GM18499 (cell line): ENCODE measurements around the gene RPS8.
"Not testable (repeated sequence)": the region's sequence is repeated elsewhere in the genome, so short reads cannot be mapped to it uniquely, and the experiment has no call there.

Source experiments
- ATAC-seq: cut with Tn5 transposase; IDR thresholded peaks from one replicate; pipeline ENCODE4 v1.9.1; 2021; ENCODE audit warnings: moderate number of reproducible peaks; ENCODE audit not compliant: insufficient read depth, unreplicated experiment

Gene RPS8

DNA sequence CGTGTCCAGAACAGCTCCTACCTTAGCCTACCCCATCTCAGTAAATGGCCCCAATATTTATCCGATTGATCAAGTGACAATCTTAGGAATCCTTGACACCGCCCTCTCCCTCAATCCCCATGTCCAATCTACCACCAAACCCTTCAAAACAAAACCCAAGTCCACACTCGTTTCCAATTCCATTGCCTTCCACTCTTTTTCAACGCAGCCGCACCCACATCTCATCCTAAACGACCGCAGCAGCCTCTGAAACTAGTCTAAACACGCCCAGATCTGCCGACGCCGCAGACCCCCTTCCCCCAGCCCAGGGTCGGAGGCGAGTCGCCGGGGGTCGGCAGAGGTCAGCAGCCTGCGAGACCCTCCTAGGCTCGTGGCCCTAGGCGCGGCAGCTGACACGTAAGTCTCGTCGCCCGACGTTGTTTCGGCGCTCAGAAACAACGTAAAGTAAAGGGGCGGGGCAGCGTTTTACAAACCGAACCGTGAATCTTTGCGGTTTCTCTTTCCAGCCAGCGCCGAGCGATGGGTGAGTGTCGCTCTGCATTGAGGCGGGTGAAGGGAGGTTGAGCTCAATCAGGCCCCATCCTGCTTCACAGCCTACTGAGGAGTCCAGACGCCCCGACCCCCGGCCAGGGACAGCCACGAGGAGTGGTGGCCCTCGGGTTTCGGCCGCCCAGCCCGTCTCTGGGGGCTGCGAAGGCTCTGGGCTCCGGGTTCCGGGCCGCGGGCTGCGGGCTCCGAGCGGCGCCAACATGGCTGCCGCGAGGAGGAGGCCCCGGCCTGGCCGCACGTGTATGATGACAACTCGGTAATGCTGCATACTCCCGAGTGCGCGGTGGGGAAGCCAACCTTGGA is at the start of gene RPS8:
TSS of gene RPS8 (plus strand) at position 463 of the 852 bp plus-strand sequence. CDS start at position 520, 57 bp downstream.
- peak; percentile 60 for ATAC-seq

DNA sequence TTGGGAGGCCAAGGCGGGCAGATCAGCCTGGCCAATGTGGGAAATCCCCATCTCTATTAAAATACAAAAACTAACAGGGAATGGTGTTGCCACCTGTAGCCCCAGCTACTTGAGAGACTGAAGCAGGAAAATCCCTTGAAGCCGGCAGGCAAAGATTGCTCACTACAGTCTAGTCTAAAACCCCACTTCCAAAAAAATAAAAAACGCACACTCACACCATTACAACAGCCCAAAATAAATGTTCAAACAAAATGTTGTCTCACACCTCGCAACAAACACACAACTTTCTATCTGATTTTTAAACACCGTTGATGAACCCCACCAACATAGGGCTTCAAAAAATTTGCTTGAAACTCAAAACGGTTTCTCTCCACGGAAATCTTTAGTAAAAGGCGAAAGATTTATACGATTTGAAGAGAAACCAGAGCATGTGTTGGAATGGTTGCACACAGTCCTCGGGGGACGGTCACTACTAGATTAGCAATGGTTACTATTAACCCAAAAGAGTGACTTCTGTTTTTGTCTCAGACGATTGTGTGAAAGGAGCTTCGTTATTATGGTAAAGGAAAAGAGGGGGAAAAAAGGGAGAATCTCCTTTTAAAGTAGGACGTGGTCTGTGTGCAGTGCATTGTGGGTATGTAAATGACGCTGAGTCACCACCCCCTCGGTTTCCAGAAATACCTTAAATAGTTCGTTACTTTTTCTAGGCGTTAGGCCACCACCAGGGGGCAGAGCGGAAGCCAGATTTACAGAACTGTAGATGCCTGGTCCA is 44.4 kb upstream of the RPS8 start, which contains the start of gene RNU5D-1:
TSS of gene RNU5D-1 (minus strand) at position 430 of the 772 bp plus-strand sequence.
- ATAC-seq = peak; percentile 61

DNA sequence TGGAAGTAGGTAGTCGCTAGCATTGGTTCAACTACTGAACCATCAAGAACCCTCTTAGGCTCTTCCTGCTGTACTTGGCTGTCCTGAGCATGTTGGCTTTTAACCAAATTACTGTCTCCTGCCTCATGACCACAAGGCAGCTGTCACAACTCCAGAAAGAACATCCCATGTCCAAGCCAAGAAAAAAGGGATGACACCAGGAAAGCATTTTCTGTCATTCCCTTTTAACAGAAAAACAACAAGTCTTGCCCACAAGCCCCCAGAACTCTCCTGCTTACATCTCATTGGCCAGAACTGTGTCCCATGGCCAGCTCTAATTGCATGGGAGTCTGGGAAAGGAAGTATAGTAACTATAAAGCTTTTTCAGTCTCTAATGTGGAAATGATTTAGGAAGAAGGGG is 42.0 kb upstream of the RPS8 start:
- ATAC-seq = no peak

DNA sequence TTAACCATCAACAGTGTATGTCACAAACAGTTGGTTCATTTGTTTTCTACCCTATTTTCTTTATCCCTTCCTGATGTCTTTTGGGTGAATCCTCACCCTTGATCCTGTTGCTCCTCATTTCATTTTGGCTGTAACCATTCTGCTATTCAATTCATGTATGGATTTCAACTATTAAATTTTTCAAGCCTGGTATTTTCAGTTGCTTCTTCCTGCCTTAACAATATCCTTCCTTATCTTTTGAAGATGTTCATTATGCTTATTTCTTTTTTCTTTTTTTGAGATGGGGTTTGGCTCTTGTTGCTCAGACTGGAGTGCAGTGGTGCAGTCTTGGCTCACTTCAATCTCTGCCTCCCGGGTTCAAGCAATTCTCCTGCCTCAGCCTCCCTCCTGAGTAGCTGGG is 41.6 kb upstream of the RPS8 start:
- no peak for ATAC-seq

DNA sequence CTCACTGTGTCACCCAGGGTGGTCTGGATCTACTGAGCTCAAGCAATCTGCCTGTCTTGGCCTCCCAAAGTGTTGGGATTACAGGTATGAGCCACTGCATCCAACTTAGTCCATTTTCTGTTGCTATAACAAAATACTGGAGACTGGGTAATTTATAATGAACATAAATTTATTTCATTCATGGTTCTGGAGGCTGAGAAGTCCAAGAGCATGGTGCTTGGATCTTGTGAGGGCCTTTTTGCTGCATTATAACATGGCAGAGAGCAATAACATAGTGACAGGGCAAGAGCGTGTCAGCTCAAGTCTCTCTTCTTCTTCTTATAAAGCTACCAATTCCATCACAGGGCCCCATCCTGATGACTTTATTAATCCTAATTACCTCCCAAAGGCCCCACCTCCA is 39.3 kb upstream of the RPS8 start:
- no peak for ATAC-seq

DNA sequence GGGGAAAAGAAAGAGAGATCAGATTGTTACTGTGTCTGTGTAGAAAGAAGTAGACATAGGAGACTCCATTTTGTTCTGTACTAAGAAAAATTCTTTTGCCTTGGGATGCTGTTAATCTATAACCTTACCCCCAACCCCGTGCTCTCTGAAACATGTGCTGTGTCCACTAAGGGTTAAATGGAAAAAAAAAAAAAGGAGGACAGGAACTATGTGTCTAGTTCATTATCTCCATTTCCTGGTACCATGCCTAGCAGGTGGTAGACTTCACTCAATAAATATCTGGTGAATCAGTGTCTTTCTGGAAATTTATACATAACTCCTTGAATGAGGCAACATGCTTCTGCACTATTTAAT is 36.4 kb upstream of the RPS8 start:
- ATAC-seq = not testable (repeated sequence)

DNA sequence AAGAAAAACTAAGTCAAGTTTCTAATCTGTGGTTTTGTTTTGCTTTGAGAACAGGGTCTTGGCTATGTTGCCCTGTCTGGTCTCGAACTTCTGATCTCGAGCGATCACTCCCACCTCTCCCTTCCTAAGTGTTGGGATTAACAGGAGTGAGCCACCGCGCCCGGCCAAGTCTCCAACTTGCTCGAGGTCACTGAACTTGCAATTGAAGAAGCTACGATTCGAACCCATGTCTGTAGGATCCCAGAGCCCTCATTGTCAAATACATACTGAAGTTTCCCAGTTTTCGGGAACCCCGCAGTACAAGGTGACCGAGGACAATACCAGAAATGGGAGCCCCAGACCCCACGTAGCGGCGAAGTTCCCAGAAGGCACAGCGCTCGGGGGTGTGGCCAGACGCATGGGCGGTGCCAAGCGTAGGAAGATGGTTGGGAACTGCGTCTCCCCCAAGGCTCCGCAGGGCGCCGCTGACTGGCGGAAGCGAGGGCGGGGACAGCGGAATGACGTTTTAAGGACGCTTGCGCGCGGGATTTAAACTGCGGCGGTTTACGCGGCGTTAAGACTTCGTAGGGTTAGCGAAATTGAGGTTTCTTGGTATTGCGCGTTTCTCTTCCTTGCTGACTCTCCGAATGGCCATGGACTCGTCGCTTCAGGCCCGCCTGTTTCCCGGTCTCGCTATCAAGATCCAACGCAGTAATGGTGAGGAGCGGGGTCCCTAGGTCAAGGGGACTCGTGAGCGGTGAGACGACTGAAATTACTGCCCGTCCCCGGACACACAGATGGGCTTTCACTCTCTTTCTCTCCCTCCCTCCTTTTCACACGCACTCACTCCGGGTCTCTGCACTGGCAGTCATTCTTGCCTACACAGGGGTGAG is 35.8 kb upstream of the RPS8 start, which contains the start of gene KIF2C:
TSS of gene KIF2C (plus strand) at position 531 of the 872 bp plus-strand sequence. CDS start at position 627, 96 bp downstream.
- peak; percentile 90 for ATAC-seq

DNA sequence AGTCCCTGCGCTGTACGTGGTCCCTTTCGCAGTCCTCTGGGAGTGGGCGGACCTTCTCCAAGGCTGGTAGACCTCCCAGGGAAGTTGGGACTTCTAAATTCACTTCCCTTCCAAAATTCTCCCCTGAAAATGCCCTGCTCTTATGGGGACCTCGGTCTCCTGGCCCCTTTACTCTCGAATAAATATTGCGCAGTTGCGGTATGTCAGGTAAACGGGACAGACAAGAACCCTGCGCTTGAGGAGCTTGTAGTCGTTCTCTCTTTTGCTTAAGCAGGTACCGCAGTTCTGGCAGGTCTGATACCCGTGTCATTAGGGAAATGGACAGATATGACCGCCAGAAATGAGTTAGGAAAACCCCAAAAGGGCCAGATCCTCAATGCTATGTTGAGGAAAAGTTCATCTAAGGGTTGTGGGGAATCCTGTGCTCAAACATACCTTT is 35.1 kb upstream of the RPS8 start:
- no peak for ATAC-seq

DNA sequence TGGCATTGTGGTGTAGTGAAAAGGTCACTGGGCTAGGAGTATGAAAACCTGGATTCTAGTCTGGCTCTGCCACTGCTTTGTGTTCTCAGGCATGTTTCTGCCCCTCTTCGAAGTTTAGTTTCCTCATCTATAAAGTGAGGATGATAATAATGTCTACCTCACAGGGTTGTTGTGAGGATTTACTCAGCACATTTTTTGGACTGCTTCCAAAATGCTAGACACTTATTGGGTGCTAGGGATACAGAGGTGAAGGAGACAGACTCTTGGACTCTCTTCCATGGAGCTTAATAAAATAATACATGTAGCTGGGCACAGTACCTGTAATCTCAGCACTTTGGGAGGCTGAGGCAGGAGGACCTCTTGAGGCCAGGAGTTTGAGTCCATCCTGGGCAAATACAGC is 32.1 kb upstream of the RPS8 start:
- ATAC-seq = no peak

DNA sequence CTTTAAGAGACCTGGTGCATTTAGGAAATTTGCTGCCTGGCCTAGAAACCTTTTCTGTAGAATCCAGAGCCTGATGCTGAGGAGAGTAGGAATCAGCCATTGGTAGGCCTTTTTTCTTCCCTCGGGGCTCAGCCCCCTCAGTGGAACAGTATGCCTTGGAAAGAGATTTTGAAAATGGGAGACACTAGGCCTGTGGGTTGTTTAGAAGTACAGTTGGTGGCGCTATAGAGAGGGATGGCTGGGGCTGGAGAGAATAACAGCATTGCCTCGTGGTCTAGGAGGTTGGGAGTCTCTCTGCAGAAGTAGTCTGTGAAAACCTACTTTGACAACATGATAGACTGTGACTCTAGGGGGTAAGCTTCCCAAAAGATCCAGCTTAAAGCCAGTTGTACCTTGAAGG is 27.5 kb upstream of the RPS8 start:
- ATAC-seq = no peak

DNA sequence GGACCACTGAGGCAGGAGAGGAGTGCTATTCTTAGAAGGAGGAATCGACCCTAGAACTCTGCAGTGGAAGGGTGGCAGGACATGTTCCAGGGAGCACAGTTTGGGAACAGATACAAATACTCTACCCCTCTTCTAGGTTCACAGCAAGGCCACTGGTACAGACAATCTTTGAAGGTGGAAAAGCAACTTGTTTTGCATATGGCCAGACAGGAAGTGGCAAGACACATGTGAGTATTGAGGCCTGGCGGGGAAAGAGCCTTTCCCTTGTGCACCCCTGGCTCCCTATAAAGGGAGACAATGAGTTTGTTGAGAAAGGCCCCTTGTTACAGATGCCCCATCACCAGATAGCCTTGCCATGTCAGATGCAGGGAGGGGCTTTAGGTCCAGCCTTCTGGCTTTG is 17.9 kb upstream of the RPS8 start:
- no peak for ATAC-seq

DNA sequence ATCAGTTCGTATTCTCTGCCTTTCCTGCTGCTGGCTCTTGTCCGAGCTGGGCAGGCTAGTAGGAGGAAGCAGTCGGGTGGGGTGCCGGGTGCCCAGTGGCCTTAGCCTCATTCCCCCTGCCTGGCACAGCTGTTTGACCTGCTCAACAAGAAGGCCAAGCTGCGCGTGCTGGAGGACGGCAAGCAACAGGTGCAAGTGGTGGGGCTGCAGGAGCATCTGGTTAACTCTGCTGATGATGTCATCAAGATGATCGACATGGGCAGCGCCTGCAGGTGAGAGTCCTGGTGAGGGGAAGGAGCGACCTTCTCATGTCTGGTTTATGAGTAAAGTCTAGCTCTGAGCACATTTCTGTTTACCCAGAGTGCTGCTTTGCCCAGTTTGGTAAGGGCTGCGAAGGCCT is 16.3 kb upstream of the RPS8 start:
- no peak for ATAC-seq

DNA sequence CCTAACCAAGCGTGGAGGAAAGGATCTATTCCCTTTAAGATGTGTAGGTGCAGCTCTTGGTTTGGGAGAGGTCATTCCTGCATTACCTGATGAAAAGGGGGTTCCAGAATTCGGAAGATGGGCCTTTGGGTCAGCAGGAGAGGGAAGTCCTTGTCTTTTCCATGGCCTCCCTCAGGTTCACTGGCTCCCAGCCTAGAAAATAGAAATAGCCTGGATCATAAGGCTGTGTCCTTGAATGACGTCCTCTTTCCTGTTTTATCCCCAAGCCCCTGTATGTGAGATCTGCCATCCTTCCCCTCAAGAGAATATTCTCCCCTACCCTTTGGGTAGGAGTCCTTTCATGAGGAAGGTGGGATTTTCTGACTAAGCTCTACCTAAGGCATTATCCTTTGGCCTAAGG is 14.5 kb upstream of the RPS8 start:
- ATAC-seq = no peak

DNA sequence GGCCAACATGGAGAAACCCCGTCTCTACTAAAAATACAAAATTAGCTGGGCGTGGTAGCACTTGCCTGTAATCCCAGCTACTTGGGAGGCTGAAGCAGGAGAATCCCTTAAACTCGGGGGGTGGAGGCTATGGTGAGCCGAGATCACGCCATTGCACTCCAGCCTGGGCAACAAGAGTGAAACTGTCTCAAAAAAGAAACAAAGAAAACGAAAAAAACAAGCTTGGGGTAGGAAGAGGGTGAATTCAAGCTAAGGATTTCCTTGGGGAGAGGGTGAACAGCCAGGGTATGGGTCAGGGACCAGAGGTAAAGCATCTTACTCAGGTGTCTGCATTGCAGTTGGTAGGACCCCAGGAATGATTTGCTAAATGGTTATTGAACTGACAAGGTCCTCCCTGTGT is 8.9 kb upstream of the RPS8 start:
- ATAC-seq = not testable (repeated sequence)

DNA sequence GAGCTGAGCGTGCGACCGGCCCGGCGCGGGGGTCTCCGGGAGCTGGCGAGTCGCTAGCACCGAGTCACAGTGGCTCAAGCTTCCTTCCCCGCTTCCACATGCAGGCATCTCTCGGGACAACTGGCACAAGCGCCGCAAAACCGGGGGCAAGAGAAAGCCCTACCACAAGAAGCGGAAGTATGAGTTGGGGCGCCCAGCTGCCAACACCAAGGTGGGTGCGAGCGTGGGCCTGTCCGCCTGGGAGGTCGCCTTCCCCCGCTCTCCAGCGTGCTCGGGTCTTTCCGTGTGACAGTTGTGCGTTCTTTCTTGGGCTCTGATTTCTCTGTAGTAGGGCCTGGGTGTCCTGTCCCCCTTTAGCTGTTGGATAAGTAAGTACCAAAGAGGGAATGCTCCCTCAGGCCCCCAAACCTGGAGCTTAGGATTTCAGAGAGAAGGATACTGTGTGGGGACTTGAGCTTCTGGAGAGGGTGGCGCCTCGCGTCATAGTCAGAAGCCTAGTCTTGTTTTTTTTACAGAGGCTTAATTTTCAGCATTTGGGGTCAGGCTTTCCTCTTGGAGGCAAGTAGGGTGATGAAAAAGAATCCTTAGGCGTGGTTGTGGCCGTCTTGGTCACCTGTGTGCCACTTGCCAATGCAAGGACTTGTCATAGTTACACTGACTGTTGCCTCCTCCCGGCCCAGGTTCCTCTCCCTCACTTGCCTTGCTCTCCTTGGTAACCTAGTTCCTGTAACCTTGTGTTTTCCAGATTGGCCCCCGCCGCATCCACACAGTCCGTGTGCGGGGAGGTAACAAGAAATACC is 790 bp downstream of the RPS8 start:
- no peak for ATAC-seq

DNA sequence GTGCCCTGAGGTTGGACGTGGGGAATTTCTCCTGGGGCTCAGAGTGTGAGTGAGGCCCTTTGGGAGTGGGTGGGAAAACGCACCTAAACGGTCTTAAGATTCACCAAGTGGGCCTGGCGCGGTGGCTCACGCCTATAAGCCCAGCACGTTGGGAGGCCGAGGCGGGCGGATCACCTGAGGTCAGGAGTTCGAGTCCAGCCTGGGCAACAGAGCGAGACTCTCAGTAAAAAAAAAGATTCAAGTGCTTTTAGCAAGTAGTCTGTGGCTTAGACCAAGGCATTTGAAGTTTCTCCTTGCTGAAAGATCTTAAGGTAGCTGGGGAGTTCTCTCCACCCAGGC is 1.4 kb downstream of the RPS8 start:
- no peak for ATAC-seq

DNA sequence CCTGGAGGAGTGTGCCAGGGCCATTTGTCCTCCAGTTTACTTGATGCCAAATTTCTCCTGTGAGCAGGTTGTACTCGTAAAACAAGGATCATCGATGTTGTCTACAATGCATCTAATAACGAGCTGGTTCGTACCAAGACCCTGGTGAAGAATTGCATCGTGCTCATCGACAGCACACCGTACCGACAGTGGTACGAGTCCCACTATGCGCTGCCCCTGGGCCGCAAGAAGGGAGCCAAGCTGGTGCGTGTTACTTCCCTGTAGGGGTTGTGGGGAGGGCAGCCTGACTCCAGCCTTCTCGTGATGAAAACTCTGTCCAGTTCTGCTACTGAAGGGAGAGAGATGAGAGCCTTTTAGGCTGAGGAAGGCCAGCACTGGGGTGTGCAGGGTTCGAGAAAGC is 2.2 kb downstream of the RPS8 start:
- no peak for ATAC-seq

DNA sequence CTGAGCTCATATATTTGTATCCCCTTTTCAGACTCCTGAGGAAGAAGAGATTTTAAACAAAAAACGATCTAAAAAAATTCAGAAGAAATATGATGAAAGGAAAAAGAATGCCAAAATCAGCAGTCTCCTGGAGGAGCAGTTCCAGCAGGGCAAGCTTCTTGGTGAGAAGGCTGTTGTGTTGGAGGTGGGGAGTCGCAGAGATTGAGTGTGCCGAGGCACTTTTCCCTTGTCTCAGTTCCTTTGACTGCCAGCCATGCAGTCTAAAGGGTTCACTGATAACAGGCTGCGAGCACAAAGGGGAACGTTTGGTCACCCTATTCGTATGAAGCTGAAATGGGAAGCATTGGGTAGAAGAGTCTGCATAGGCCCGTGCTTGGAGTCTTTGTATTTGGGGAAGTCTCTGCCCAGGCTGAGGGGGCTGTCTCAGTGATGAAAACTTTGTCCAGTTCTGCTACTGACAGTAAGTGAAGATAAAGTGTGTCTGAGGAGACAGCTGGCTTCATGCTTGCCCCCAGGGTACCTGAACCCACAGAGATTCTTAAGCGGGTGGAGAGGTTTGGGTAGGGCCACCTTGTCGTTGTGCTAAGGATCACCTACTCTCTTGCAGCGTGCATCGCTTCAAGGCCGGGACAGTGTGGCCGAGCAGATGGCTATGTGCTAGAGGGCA is 2.8 kb downstream of the RPS8 start:
- no peak for ATAC-seq
